H1 (cell line): Measurements from ENCODE around the gene MTMR6. TPM values are rescaled to one million over a fixed set of nuclear protein-coding genes. Genes with fewer than 3 reads are reported as not detected.

Source experiments
- ASH2L ChIP-seq: fragments of 200-600, 300-600 bp; sonication (generic); IDR thresholded peaks from one replicate; pipeline ENCODE4 v1.7.1; 2017; ENCODE audit warnings: low read length
- CHD7 ChIP-seq: fragments of 300-600 bp; sonication (generic); IDR thresholded peaks from 2 replicates; pipeline ENCODE4 v1.7.1; 2012; ENCODE audit warnings: low read length, moderate library complexity, mild to moderate bottlenecking, inconsistent platforms; ENCODE audit not compliant: insufficient replicate concordance
- EZH2 ChIP-seq: fragments of 200-600 bp; sonication (generic); IDR thresholded peaks from 2 replicates; pipeline ENCODE4 v1.7.1; 2012; ENCODE audit warnings: low read depth, mild to moderate bottlenecking, moderate library complexity, low read length, inconsistent platforms; ENCODE audit not compliant: severe bottlenecking
- NRF1 ChIP-seq: IDR thresholded peaks from 2 replicates; pipeline ENCODE4 v1.6.1; 2011; ENCODE audit warnings: mild to moderate bottlenecking, low read depth, low read length, improper control_type of control experiment
- YY1 ChIP-seq: IDR thresholded peaks from 2 replicates; pipeline ENCODE4 v1.6.1; 2011; ENCODE audit warnings: low read depth, mild to moderate bottlenecking, low read length
- polyA plus RNA-seq, 7 experiments: library from polyadenylated mRNA; depleted of rRNA in 3 of 7; stranded (reverse) in 5 of 7; unstranded in 2 of 7; fragments of >200 nt in 5 of 7; fragments of 200-250 nt in 2 of 7; gene quantifications; 1 replicate in 5 of 7; 2 replicates in 1 of 7; 4 replicates in 1 of 7; pipeline versions ENCODE4 v1.2.1 to v1.2.3, GENCODE V29; 2011 to 2013; ENCODE audit warnings: missing spikeins in 2 of 7, mixed read lengths in 2 of 7
- total RNA-seq: library from RNA; stranded (reverse); fragmentation: NEBNext Ultra II Directional; extraction: Animal tissue kit (Norgen Biotek cat#: 25700); gene quantifications from 2 replicates; pipeline ENCODE4 v1.2.1, GENCODE V29; 2021

The MTMR6 gene
- total and polyA plus RNA-seq, 2 of the 8 experiments (the other 6 are each of a cell fraction or from before 2014, with no cell fraction given), result 2.1 to 8.4 TPM

- TF ChIP-seq CHD7 (no peak), YY1 (no peak), EZH2 (no peak), NRF1 (no peak), ASH2L (no peak)
- TF ChIP-seq, all 59 proteins: peak for 0
These were observed 13.6 kb upstream of the MTMR6 start (continued) for GRCh38 chr13:25300861-25301346.
